ENCODE measurements around the gene TMEM129. TPM values are rescaled to one million over a fixed set of nuclear protein-coding genes. Genes with fewer than 3 reads are reported as not detected.

The TMEM129 gene
- total RNA-seq, 2 donors from 2014 or later: 73.7 to 81.7 TPM

DNA sequence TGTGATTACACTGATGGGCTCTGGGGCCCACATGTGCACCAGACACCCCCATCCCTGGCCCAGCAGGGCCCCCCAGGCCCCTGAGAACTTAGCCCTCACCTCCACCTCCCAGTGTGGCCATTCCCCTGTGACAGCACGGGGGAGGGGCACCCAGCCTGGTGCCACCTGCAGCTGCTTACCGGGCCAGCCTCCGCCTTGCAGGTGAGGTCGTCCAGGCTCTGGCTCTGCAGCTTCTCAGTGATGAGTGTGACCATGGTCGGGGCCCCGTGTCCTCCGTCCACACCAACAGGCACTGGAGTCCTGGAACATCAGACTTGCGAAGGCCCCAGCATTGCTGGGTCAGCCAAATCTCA lies 52.7 kb downstream of the TMEM129 start:
- no peaks in the 10 kb centered on the region for H3K27me3 ChIP-seq (replicated peaks; ENCODE audit: insufficient read depth)
- WGBS: 85% methylated on average over 8 of the region's 8 CpGs
- no peak overlapping the region for H3K27ac ChIP-seq
- no peaks in the 10 kb centered on the region for H3K9me3 ChIP-seq
- H3K36me3 ChIP-seq: no peaks in the 10 kb centered on the region
- TF ChIP-seq, protein P1, sequence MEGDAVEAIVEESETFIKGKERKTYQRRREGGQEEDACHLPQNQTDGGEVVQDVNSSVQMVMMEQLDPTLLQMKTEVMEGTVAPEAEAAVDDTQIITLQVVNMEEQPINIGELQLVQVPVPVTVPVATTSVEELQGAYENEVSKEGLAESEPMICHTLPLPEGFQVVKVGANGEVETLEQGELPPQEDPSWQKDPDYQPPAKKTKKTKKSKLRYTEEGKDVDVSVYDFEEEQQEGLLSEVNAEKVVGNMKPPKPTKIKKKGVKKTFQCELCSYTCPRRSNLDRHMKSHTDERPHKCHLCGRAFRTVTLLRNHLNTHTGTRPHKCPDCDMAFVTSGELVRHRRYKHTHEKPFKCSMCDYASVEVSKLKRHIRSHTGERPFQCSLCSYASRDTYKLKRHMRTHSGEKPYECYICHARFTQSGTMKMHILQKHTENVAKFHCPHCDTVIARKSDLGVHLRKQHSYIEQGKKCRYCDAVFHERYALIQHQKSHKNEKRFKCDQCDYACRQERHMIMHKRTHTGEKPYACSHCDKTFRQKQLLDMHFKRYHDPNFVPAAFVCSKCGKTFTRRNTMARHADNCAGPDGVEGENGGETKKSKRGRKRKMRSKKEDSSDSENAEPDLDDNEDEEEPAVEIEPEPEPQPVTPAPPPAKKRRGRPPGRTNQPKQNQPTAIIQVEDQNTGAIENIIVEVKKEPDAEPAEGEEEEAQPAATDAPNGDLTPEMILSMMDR (IDR thresholded peaks at IDR 0.05): no peak
- TF ChIP-seq POLR2A (IDR thresholded peaks at IDR 0.05) (no peak), POLR2AphosphoS5 (IDR thresholded peaks at IDR 0.05) (no peak)
- no peak for DNase-seq (ENCODE audit: low spot score)
- H3K4me3 ChIP-seq: no peak overlapping the region
- no peaks in the 10 kb centered on the region for H3K4me1 ChIP-seq (replicated peaks)
- intact Hi-C loops (cut with DNase I): no loop called here

DNA sequence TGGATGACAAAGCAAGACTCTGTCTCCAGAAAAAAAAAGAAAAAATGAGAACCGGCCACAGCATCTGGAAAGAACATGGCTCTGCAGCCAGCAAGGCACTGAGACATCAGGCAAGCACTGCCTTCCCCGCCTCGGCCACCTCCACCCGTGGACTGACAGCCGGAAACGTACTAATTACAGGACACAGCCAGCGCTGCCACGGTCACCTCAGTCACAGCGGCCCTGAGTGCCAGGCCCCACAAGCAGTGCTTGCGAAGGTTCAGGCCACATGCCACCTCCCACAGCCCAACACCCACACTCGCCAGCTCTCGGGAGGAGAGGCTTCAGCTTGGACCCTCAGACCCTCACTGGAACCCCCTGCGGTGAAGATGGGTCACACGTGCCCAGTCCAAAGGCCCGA lies 53.9 kb downstream of the TMEM129 start:
- intact Hi-C loops (cut with DNase I): no loop called here
- no peaks in the 10 kb centered on the region for H3K9me3 ChIP-seq
- DNase-seq (ENCODE audit: low spot score): no peak
- TF ChIP-seq, protein P1 (IDR thresholded peaks at IDR 0.05): no peak
- TF ChIP-seq POLR2AphosphoS5 (IDR thresholded peaks at IDR 0.05) (no peak), POLR2A (IDR thresholded peaks at IDR 0.05) (no peak)
- 87% methylated on average over 15 of the region's 15 CpGs for WGBS
- H3K4me1 ChIP-seq (replicated peaks): no peaks in the 10 kb centered on the region
- H3K27ac ChIP-seq: no peak overlapping the region
- no peaks in the 10 kb centered on the region for H3K27me3 ChIP-seq (replicated peaks; ENCODE audit: insufficient read depth)
- no peak overlapping the region for H3K4me3 ChIP-seq
- no peaks in the 10 kb centered on the region for H3K36me3 ChIP-seq

DNA sequence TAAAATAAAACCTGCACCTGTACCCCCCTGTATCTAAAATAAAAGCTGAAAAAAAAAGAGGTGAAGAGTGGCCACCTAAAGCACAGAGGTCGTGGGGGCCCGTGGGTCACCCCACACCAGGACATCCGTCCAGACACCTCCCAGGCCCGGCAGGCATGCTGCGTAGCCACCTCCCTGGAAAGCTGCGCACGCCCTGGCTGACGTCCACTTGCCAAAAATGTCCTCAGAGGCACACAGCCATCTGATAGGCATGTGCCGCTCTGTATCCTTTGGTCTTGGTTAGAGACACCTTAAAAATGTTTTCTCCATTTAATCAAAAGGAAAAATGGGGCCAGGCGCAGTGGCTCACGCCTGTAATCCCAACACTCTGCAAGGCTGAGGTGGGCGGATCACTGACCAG lies 54.7 kb downstream of the TMEM129 start:
- no peaks in the 10 kb centered on the region for H3K9me3 ChIP-seq
- DNase-seq (ENCODE audit: low spot score): no peak
- no peaks in the 10 kb centered on the region for H3K36me3 ChIP-seq
- WGBS: 46% methylated on average over 12 of the region's 12 CpGs
- intact Hi-C loops (cut with DNase I): no loop called here
- H3K27ac ChIP-seq: no peak overlapping the region
- TF ChIP-seq POLR2AphosphoS5 (IDR thresholded peaks at IDR 0.05): no peak
- TF ChIP-seq POLR2A (IDR thresholded peaks at IDR 0.05): no peak
- TF ChIP-seq, protein P1 (IDR thresholded peaks at IDR 0.05): no peak
- no peaks in the 10 kb centered on the region for H3K4me1 ChIP-seq (replicated peaks)
- no peaks in the 10 kb centered on the region for H3K27me3 ChIP-seq (replicated peaks; ENCODE audit: insufficient read depth)
- H3K4me3 ChIP-seq: no peak overlapping the region

Small RNA genes lying within 50 kb of the gene (small RNA-seq; reads per million reads assigned to genes)
- gene RF00019: 0 reads per million in 2 donors

Other genes starting within 250 kb of the TMEM129 start
- 10 to 100 TPM in 1 of 2 donors, 1 to 10 TPM in 1; 2.3 to 16.8 TPM for gene FAM53A, start 37.0 kb downstream of the TMEM129 start, total RNA-seq
- gene SLBP, start 9.0 kb downstream of the TMEM129 start, total RNA-seq: 10 to 100 TPM; 46.7 to 84.5 TPM
- gene TACC3, start 198 bp upstream of the TMEM129 start, total RNA-seq: 10 to 100 TPM in 1 of 2 donors, 1 to 10 TPM in 1; 4.3 to 35.6 TPM
- 10 to 100 TPM in 1 of 2 donors, 1 to 10 TPM in 1; 8.7 to 78.2 TPM for gene FGFR3, start 72.0 kb upstream of the TMEM129 start, total RNA-seq
- gene LETM1, start 134.8 kb upstream of the TMEM129 start, total RNA-seq: 10 to 100 TPM; 32.1 to 63.1 TPM
- 10 to 100 TPM; 18.0 to 75.0 TPM for gene NSD2, start 150.1 kb upstream of the TMEM129 start, total RNA-seq